Vagina (tissue), 2 donors: ENCODE results near the gene CLTB. TPM values are rescaled to one million over a fixed set of nuclear protein-coding genes. Genes with fewer than 3 reads are reported as not detected.
"Not testable (repeated sequence)": the region's sequence is repeated elsewhere in the genome, so short reads cannot be mapped to it uniquely, and the experiment has no call there.

Experiments used
- DNase-seq, 2 donors: peaks; one replicate each; pipeline ENCODE4 v3.0.0-alpha.2; 2017; ENCODE audit errors: extremely low spot score in 2 of 2
- H3K27ac ChIP-seq: fragments of 200-600 bp; sonication (generic); one replicate; pipeline ENCODE4 v1.5.1; 2019
- H3K27me3 ChIP-seq: fragments of 200-600 bp; sonication (generic); one replicate; pipeline ENCODE4 v1.5.1; 2019
- H3K36me3 ChIP-seq, 2 donors: fragments of 200-600 bp; sonication (generic); one replicate each; pipeline ENCODE4 v1.5.1; 2017 to 2019
- H3K4me1 ChIP-seq: fragments of 200-600 bp; sonication (generic); one replicate; pipeline ENCODE4 v1.5.1; 2019
- H3K4me3 ChIP-seq, 2 donors: fragments of 200-600 bp; sonication (generic); 1 replicate in 1 of 2; 2 replicates in 1 of 2; pipeline ENCODE4 v1.5.1; 2016 to 2019
- H3K9me3 ChIP-seq: fragments of 200-600 bp; sonication (generic); one replicate; pipeline ENCODE4 v1.5.1; 2019
- POLR2A ChIP-seq, 2 donors: fragments of 450-650 bp; IDR thresholded peaks; one replicate each; pipeline ENCODE4 v1.6.1; 2017; ENCODE audit warnings: antibody characterized with exemption in 2 of 2, mild to moderate bottlenecking in 2 of 2, moderate library complexity in 2 of 2
- POLR2AphosphoS5 ChIP-seq, 2 donors: sonication (generic); formaldehyde crosslinking; IDR thresholded peaks; one replicate each; pipeline ENCODE4 v1.9.0; 2017; ENCODE audit warnings: antibody characterized with exemption in 2 of 2, mild to moderate bottlenecking in 2 of 2, low read depth in 1 of 2; ENCODE audit not compliant: insufficient read depth in 1 of 2
- intact Hi-C: fragments of 100-400 bp; cut with DNase I; formaldehyde crosslinking; loops from one replicate; pipeline ENCODE4 v1.15.1; 2023
- total RNA-seq: library from RNA; depleted of rRNA; stranded (reverse); fragments of >200 nt; gene quantifications from one replicate; pipeline ENCODE4 v1.2.3, GENCODE V29; 2016
- TF ChIP-seq, protein P1 (sequence below), 3 experiments: fragments of 450-650 bp in 2 of 3; fragments of 200-600 bp in 1 of 3; sonication (generic) in 1 of 3; IDR thresholded peaks; one replicate each; pipeline ENCODE4 v1.5.1; 2017 to 2019; ENCODE audit warnings: antibody characterized with exemption in 3 of 3, mild to moderate bottlenecking in 2 of 3, moderate library complexity in 2 of 3

CLTB gene
- total RNA-seq, 1 donor from 2014 or later, result 254 TPM

DNA sequence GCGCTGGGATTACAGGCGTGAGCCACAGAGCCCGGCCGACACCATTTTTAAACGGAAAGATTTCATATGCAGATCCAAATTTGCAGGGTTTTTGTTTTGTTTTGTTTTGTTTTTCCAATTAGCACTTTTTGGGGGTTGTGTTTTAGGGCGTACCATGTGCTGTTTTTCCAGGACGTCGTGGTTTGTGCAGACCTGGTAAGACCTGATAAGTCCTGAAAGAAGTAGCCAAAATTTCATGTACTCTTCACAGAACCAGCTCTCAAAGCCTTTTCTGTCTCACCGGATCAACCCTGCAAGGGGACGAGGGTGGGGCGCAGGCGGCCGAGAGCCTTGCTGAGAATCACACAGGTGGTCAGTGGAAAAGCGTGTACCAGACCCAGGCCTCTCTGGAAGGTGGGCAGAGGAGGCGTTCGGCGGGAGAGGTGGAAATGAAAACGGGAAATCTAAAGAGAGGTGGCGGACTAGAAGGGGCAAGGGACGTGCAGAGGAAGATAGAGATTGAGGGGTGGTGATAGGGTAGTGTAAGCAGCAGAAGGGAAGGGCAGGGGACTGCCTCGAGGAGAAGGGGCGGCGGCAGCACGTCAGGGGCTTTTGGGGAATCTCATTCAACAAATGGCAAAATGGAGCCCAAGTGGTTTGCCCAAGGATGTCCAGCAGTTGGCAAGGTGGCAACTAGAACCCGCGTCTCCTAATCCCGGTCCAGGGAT, 30.7 kb upstream of the CLTB start:
- Histone ChIP-seq H3K4me1 (peaks cover 41% of the 10 kb centered on the region), H3K27ac (peak overlapping the region; percentile 96), H3K27me3 (no peaks in the 10 kb centered on the region), H3K36me3 (no peaks in the 10 kb centered on the region), H3K9me3 (no peaks in the 10 kb centered on the region), H3K4me3 (peak overlapping the region; percentile 76 to 97)
- intact Hi-C loops, result no loop called here
- peak in 1 of 2 donors; percentile 87 for DNase-seq
- TF ChIP-seq POLR2AphosphoS5 (IDR thresholded peaks at IDR 0.05; ENCODE audit: insufficient read depth in 1 of 2, low read depth in 1 of 2), result no peak

DNA sequence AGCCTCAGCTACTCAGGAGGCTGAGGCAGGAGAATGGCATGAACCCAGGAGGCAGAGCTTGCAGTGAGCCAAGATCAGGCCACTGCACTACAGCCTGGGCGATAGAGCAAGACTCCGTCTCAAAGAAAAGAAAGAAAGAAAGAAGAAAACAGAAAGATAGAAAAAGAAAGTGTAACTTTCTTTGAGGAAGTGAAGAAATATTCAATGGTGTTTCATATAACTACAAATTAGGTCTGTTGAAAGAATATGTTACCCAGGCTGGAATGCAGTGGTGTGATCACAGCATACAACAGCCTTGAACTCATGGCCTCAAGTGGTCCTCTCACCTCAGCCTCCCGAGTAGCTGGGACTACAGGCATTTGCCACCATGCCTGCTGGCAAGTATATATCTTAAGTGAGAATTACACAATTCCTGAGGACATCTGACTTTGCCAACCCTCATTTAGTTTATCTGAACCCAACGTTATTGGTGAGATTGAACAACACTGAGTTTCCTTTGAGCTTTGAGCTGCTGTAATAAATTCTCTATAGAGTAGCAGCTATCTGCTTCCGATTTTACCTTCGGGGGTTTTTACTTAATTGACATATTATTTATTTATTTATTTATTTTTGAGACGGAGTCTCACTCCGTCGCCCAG, 29.8 kb upstream of the CLTB start:
- TF ChIP-seq POLR2AphosphoS5 (IDR thresholded peaks at IDR 0.05; ENCODE audit: insufficient read depth in 1 of 2, low read depth in 1 of 2) (no peak), POLR2A (IDR thresholded peaks at IDR 0.05) (no peak)
- TF ChIP-seq, protein P1, sequence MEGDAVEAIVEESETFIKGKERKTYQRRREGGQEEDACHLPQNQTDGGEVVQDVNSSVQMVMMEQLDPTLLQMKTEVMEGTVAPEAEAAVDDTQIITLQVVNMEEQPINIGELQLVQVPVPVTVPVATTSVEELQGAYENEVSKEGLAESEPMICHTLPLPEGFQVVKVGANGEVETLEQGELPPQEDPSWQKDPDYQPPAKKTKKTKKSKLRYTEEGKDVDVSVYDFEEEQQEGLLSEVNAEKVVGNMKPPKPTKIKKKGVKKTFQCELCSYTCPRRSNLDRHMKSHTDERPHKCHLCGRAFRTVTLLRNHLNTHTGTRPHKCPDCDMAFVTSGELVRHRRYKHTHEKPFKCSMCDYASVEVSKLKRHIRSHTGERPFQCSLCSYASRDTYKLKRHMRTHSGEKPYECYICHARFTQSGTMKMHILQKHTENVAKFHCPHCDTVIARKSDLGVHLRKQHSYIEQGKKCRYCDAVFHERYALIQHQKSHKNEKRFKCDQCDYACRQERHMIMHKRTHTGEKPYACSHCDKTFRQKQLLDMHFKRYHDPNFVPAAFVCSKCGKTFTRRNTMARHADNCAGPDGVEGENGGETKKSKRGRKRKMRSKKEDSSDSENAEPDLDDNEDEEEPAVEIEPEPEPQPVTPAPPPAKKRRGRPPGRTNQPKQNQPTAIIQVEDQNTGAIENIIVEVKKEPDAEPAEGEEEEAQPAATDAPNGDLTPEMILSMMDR (IDR thresholded peaks at IDR 0.05), result no peak
- H3K9me3 ChIP-seq, result no peaks in the 10 kb centered on the region
- H3K27ac ChIP-seq, result no peak overlapping the region
- no peak for DNase-seq
- no peaks in the 10 kb centered on the region for H3K27me3 ChIP-seq
- intact Hi-C loops, result no loop called here
- peaks cover 37% of the 10 kb centered on the region for H3K4me1 ChIP-seq
- H3K4me3 ChIP-seq, result no peak overlapping the region
- no peaks in the 10 kb centered on the region for H3K36me3 ChIP-seq

DNA sequence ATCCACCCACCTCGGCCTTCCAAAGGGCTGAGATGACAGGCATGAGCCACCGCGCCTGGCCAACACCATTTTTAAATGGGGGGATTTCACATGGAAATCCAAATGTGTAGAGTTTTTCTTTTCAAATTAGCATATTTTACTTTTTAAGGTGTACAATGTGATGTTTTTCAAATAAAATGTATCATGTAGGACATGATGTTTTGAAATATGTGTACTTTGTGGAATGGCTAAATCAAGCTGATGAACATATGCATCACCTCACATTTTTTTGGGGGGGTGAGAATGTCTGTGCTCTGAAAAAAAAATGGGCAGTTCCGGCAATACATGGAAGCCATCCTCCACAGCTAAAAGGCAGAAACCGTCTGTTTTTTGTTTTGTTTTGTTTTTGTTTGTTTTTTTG, 28.4 kb upstream of the CLTB start:
- TF ChIP-seq, protein P1 (IDR thresholded peaks at IDR 0.05), result no peak
- TF ChIP-seq POLR2A (IDR thresholded peaks at IDR 0.05) (no peak), POLR2AphosphoS5 (IDR thresholded peaks at IDR 0.05; ENCODE audit: insufficient read depth in 1 of 2, low read depth in 1 of 2) (no peak)
- Histone ChIP-seq H3K27ac (no peak overlapping the region), H3K36me3 (no peaks in the 10 kb centered on the region), H3K4me1 (peaks cover 23% of the 10 kb centered on the region), H3K4me3 (no peak overlapping the region), H3K27me3 (no peaks in the 10 kb centered on the region), H3K9me3 (no peaks in the 10 kb centered on the region)
- no peak for DNase-seq
- intact Hi-C loops, result no loop called here

DNA sequence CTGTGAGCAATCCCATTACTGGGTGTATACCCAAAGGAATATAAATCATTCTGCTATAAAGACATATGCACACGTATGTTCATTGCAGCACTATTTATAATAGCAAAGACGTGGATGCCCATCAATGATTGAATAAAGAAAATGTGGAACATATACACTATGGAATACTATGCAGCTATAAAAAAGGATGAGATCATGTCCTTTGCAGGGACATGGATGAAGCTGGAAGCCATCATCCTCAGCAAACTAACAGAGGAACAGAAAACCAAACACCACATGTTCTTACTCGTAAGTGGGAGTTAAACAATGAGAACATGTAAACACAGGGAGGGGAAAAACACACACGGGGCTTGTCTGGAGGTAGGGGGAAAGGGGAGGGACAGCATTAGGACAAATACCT, 26.6 kb upstream of the CLTB start:
- not testable (repeated sequence) for DNase-seq

DNA sequence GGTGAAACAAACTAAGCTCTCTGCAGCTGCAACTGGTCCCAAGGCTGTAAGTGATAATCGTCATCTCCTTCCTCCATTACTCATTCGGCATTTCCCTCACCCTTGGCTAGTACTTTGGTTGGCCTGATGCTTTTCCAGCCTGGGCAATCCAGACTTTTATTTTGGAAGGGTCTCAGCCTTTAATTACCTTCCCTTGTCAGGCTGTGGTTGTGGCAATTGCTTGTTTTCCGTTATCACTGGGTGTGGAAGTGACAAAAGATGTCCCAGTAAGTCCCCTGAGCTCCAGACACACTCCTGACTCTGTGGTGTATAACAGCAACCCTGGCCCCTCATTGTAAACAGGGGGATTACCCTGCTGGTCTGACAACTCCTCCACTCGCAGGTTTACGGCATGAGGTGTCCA, 25.6 kb upstream of the CLTB start:
- intact Hi-C loops, result no loop called here
- Histone ChIP-seq H3K36me3 (no peaks in the 10 kb centered on the region), H3K4me1 (peaks cover 5% of the 10 kb centered on the region), H3K9me3 (no peaks in the 10 kb centered on the region), H3K4me3 (no peak overlapping the region), H3K27ac (no peak overlapping the region), H3K27me3 (no peaks in the 10 kb centered on the region)
- no peak for DNase-seq
- no peak for TF ChIP-seq POLR2A (IDR thresholded peaks at IDR 0.05)

More for the DNA sequence above, 26.6 kb upstream of the CLTB start:
- H3K9me3 ChIP-seq, H3K36me3 ChIP-seq, H3K27ac ChIP-seq, intact Hi-C loops, H3K27me3 ChIP-seq, H3K4me3 ChIP-seq: not testable (repeated sequence)
- peaks cover 11% of the 10 kb centered on the region for H3K4me1 ChIP-seq

DNA sequence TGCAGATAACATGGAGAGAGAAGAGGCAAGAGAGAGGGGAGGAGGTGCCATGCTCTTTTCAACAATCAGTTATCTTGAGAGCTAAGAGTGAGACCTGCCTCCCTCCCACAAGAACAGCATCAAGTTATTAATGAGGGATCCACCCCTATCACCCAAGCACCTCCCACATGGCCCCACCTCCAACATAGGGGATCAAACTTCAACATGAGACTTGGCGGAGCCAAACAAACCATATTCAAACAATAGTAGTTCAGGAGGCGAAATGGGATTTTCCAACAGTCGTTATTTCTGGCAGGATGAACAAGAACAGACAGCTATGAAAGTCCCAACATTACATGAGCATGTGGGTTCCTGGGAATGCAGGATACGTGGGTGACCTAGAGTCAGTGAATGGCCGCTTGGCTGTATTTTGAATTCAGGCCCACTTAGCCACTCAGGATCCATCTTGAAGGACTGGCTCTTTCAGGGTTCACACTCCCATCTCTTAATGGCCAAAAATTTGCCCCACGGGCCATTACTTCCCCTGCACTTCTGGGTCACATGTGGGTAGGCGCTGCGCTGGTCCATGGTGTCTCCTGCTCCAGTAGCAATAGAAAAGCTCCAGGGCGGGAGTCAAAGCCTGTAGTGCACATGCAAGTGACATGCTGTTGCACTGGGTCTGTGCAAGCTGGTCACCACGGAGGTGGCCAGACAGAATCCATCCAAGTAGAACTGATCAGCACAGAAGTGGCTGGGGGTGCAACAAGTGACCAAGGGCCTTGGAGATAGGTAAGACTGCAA, 24.8 kb upstream of the CLTB start:
- Histone ChIP-seq H3K9me3 (no peaks in the 10 kb centered on the region), H3K4me1 (no peaks in the 10 kb centered on the region), H3K4me3 (no peak overlapping the region), H3K27ac (no peak overlapping the region), H3K36me3 (no peaks in the 10 kb centered on the region), H3K27me3 (no peaks in the 10 kb centered on the region)
- no peak for DNase-seq
- intact Hi-C loops, result no loop called here
- TF ChIP-seq POLR2A (IDR thresholded peaks at IDR 0.05) (no peak), POLR2AphosphoS5 (IDR thresholded peaks at IDR 0.05; ENCODE audit: insufficient read depth in 1 of 2, low read depth in 1 of 2) (no peak)
- TF ChIP-seq, protein P1 (IDR thresholded peaks at IDR 0.05), result no peak
